A549 treated with dexamethasone at 1 μM for 4 hours (cell line): ENCODE results near the gene CDC25C. TPM values are rescaled to one million over a fixed set of nuclear protein-coding genes. Genes with fewer than 3 reads are reported as not detected.

Experiments
- total RNA-seq: library from RNA; stranded (reverse); fragments of 200-300 nt; extraction: Qiagen RNA extraction; gene quantifications from 5 replicates; pipeline ENCODE4 v1.2.3, GENCODE V29; 2022

The CDC25C gene
- 9.0 to 11.0 TPM (median 9.7 TPM) in 5 replicates for total RNA-seq

GRCh38 chr5:138331449-138332368 is at the start of gene CDC25C:
Gene CDC25C (minus strand): TSS chr5:138331804. CDS start chr5:138331180, 624 bp downstream.

GRCh38 chr5:138352071-138352721 is 20.6 kb upstream of the CDC25C start, which contains the start of gene KDM3B:
Gene KDM3B (plus strand): TSS chr5:138352685. CDS start chr5:138352796, 111 bp downstream.

GRCh38 chr5:138337685-138338410 is 6.2 kb upstream of the CDC25C start, which contains the start of gene FAM53C:
Gene FAM53C (plus strand): TSS chr5:138338266. CDS start chr5:138341336, 3,070 bp downstream.

GRCh38 chr5:138274189-138274853 is 57.3 kb downstream of the CDC25C start, which contains the start of gene GFRA3:
Gene GFRA3 (minus strand): TSS chr5:138274621. CDS start chr5:138274424, 197 bp downstream.

Other genes with a start within 250 kb of the CDC25C start
- gene WNT8A, start 247.8 kb downstream of the CDC25C start, total RNA-seq, result not detected in 5 replicates
- gene NME5, start 192.4 kb downstream of the CDC25C start, total RNA-seq, result not detected in 5 replicates
- gene BRD8, start 153.2 kb downstream of the CDC25C start, total RNA-seq, result 42.4 to 49.1 TPM (median 46.3 TPM) in 5 replicates
- gene KIF20A, start 152.7 kb downstream of the CDC25C start, total RNA-seq, result 38.7 to 44.6 TPM (median 41.8 TPM) in 5 replicates
- 23.2 to 30.2 TPM (median 28.1 TPM) in 5 replicates for gene CDC23, start 118.5 kb downstream of the CDC25C start, total RNA-seq
- 0.05 to 0.07 TPM in 2 of 5 replicates, not detected in the others for gene GFRA3, start 57.2 kb downstream of the CDC25C start, total RNA-seq
- 17.4 to 21.1 TPM (median 19.6 TPM) in 5 replicates for gene FAM53C, start 6.5 kb upstream of the CDC25C start, total RNA-seq
- gene KDM3B, start 20.9 kb upstream of the CDC25C start, total RNA-seq, result 38.3 to 45.6 TPM (median 43.9 TPM) in 5 replicates
- 6.2 to 7.7 TPM (median 6.7 TPM) in 5 replicates for gene REEP2, start 107.3 kb upstream of the CDC25C start, total RNA-seq
- gene EGR1, start 133.7 kb upstream of the CDC25C start, total RNA-seq, result 8.6 to 14.0 TPM (median 11.8 TPM) in 5 replicates
- 135 to 153 TPM (median 139 TPM) in 5 replicates for gene ETF1, start 211.4 kb upstream of the CDC25C start, total RNA-seq
- gene HSPA9, start 243.6 kb upstream of the CDC25C start, total RNA-seq, result 303 to 366 TPM (median 343 TPM) in 5 replicates